Measurements from ENCODE around the gene ANAPC16. TPM values are rescaled to one million over a fixed set of nuclear protein-coding genes. Genes with fewer than 3 reads are reported as not detected.

Gene ANAPC16
- 63.9 and 82.6 TPM in 2 replicates for total RNA-seq

DNA sequence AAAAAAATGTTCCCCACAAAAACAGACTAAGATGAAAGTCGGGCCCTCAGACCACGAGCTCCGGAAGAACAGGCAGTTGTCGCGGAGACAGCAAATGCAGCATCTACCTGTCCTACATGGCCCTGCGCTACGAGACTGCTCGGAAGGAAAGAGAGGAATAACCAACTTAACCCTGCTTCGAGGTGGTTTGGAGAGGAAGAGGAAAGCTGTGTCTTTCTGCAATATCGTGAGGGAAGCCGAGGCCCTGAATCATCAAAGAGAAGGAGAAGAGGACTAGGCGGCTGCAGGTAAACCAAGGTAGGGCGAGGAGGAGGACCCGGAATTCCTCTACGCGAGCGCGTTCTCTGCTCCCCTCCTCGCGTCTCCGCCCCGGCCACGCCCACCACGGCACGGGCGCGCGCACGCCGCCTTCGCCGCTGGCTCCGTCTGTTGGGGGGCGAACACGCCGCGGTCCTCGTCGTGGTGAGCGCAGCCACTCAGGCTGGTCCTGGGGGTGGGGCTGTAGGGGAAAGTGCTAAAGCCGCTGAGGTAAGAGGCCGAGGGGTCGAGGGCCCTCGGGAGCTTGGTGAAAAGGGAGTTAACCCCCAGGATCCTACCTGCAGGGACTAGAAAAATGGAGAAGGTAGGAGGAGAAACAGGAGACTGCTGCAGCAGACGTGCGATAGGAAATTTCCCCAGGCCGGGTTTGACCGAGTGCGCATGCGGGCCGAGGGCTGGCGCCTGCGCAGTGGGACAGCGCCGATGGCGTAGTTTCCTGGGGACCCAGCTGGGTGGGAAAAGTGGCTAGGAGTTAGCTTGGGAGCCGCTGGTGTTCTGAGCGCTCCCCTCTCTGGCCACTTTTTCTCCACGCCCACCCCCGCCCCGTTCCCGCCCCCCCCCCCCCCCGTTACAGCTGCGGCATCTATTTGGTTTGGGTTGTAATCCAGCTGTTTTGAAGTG lies at the start of gene ANAPC16, which contains the start of gene ASCC1:
Gene ANAPC16, plus strand, starts transcription at position 402 of the 939 bp plus-strand sequence. CDS start 7,903 bp downstream, outside the sequence.
Gene ASCC1, minus strand, starts transcription at position 666 of the 939 bp plus-strand sequence. CDS start 2,978 bp downstream, outside the sequence.

DNA sequence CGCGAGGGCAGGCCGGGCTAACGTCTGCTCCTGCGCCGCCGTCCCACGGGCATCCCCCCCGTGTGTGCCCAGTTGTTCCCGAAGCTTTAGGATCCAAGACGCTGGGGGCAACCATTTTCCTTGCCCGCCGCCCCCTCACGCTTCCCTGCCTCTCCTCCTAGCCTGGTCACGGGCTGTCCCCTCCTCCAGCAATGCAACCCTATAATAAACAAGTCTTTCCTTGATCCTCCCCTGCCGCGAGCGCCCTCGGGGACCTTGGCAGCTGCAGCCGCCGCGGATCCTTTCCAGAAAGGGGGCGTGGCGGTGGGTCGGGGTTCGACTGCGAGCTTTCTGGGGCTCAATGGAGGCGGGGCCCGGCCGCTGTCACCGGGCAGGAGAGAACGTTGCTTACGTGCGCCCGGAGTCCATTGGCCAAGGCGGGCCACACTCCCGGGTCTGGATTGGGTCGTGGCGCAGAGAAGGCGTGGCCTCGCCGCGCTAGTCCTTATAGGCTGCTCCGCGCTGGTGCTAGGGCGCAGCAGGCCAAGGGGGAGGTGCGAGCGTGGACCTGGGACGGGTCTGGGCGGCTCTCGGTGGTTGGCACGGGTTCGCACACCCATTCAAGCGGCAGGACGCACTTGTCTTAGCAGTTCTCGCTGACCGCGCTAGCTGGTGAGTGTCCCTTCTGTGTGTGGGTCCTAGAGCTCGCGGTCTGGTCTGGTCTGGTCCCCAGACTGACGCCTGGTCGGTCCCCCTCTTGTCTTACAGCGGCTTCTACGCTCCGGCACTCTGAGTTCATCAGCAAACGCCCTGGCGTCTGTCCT lies 57.8 kb downstream of the ANAPC16 start, which contains the start of gene DDIT4:
Gene DDIT4, plus strand, starts transcription at position 515 of the 803 bp plus-strand sequence. CDS start 293 bp downstream, outside the sequence.

Other genes starting within 250 kb of the ANAPC16 start
- gene SPOCK2, start 127.5 kb upstream of the ANAPC16 start, total RNA-seq = 0.26 and 3.0 TPM in 2 replicates
- gene ASCC1, start 264 bp downstream of the ANAPC16 start, total RNA-seq = 27.4 and 28.2 TPM in 2 replicates
- gene DDIT4, start 57.9 kb downstream of the ANAPC16 start, total RNA-seq = 479 and 494 TPM in 2 replicates
- 22.6 and 30.9 TPM in 2 replicates for gene DNAJB12, start 138.9 kb downstream of the ANAPC16 start, total RNA-seq